IMR-90 (cell line): ENCODE results near the gene TMEM8B. TPM values are rescaled to one million over a fixed set of nuclear protein-coding genes. Genes with fewer than 3 reads are reported as not detected.

Experiments
- ATAC-seq: fragments of 200-7000 bp; cut with Tn5 transposase; 2 replicates; pipeline ENCODE4 v1.9.1; 2020; ENCODE audit warnings: low read depth, mild to moderate bottlenecking, moderate library complexity
- BruUV-seq: library from RNA; stranded (reverse); fragments of 400-500 nt; replicated peaks from 2 replicates; lab custom pipeline; 2021; lab: Mats Ljungman, UMichigan
- CTCF ChIA-PET: fragments of 300-600 bp; formaldehyde crosslinking; extraction: SDS; loops from one replicate; lab custom pipeline; 2021; ENCODE audit warnings: antibody characterized with exemption; lab: Yijun Ruan, JAX
- POLR2A ChIA-PET: fragments of 300-600 bp; sonication (Branson Sonifier 250); formaldehyde crosslinking; loops from one replicate; lab custom pipeline; 2022; ENCODE audit warnings: antibody characterized with exemption; ENCODE audit not compliant: unreplicated experiment; lab: Charles Lee
- DNase-seq: peaks from one replicate; pipeline ENCODE4 v3.0.0; 2013
- H2AFZ ChIP-seq: replicated peaks from 2 replicates; pipeline ENCODE3; 2013; ENCODE audit warnings: low read length, mild to moderate bottlenecking; ENCODE audit not compliant: poor library complexity
- H2AK5ac ChIP-seq: 2 replicates; pipeline ENCODE4 v1.6.1; 2013; ENCODE audit warnings: low read depth, low read length, inconsistent platforms
- H2AK9ac ChIP-seq: replicated peaks from 2 replicates; pipeline ENCODE3; 2013; ENCODE audit warnings: mild to moderate bottlenecking, low read depth, low read length, moderate library complexity; ENCODE audit not compliant: poor library complexity
- H2BK120ac ChIP-seq: 2 replicates; pipeline ENCODE4 v1.6.1; 2013; ENCODE audit warnings: low read depth, low read length, inconsistent platforms
- H2BK15ac ChIP-seq: 3 replicates; pipeline ENCODE4 v1.6.1; 2013; ENCODE audit warnings: low read depth, low read length, inconsistent platforms
- H2BK20ac ChIP-seq: 2 replicates; pipeline ENCODE4 v1.6.1; 2013; ENCODE audit warnings: low read depth, mild to moderate bottlenecking, inconsistent platforms, low read length, moderate library complexity
- H2BK5ac ChIP-seq: 2 replicates; pipeline ENCODE4 v1.6.1; 2013; ENCODE audit warnings: mild to moderate bottlenecking, low read depth, low read length, inconsistent platforms; ENCODE audit not compliant: poor library complexity, severe bottlenecking
- H3K14ac ChIP-seq: replicated peaks from 2 replicates; pipeline ENCODE4 v1.6.1; 2013; ENCODE audit warnings: low read depth, low read length, inconsistent platforms
- H3K18ac ChIP-seq: 2 replicates; pipeline ENCODE4 v1.6.1; 2013; ENCODE audit warnings: low read depth, low read length, control low read depth
- H3K23ac ChIP-seq: 2 replicates; pipeline ENCODE4 v1.6.1; 2013; ENCODE audit warnings: low read depth, low read length, inconsistent platforms
- H3K27ac ChIP-seq: 2 replicates; pipeline ENCODE4 v1.5.1; 2013; ENCODE audit warnings: mild to moderate bottlenecking, control low read depth, low read length; ENCODE audit not compliant: insufficient read depth
- H3K27me3 ChIP-seq: 2 replicates; pipeline ENCODE4 v1.6.1; 2013; ENCODE audit warnings: low read length; ENCODE audit not compliant: control insufficient read depth, insufficient read depth
- H3K36me3 ChIP-seq: 2 replicates; pipeline ENCODE4 v1.6.1; 2013; ENCODE audit warnings: low read length, mixed read lengths; ENCODE audit not compliant: control insufficient read depth, insufficient read depth
- H3K4ac ChIP-seq: 2 replicates; pipeline ENCODE4 v1.6.1; 2013; ENCODE audit warnings: low read depth, low read length, inconsistent platforms
- H3K4me1 ChIP-seq: 2 replicates; pipeline ENCODE4 v1.6.1; 2013; ENCODE audit warnings: low read length, mixed read lengths; ENCODE audit not compliant: control insufficient read depth, insufficient read depth
- H3K4me2 ChIP-seq: 2 replicates; pipeline ENCODE4 v1.6.1; 2013; ENCODE audit warnings: low read depth, mild to moderate bottlenecking, control low read depth, low read length, moderate library complexity
- H3K4me3 ChIP-seq: 2 replicates; pipeline ENCODE4 v1.5.1; 2013; ENCODE audit warnings: low read depth, mild to moderate bottlenecking, control low read depth, low read length, moderate library complexity; ENCODE audit not compliant: insufficient read depth
- H3K56ac ChIP-seq: 2 replicates; pipeline ENCODE4 v1.6.1; 2013; ENCODE audit warnings: low read length, inconsistent platforms; ENCODE audit not compliant: insufficient read depth; ENCODE audit errors: extremely low read depth
- H3K79me1 ChIP-seq, 2 experiments: 2 replicates each; pipeline ENCODE4 v1.6.1; 2013; ENCODE audit warnings: low read length in 2 of 2, inconsistent platforms in 1 of 2, low read depth in 1 of 2
- H3K9ac ChIP-seq: 2 replicates; pipeline ENCODE4 v1.6.1; 2013; ENCODE audit warnings: low read depth, low read length, control low read depth
- H3K9me1 ChIP-seq: 2 replicates; pipeline ENCODE4 v1.6.1; 2013; ENCODE audit warnings: low read length, inconsistent platforms; ENCODE audit not compliant: insufficient read depth
- H3K9me3 ChIP-seq: 2 replicates; pipeline ENCODE4 v1.6.1; 2013; ENCODE audit warnings: low read length; ENCODE audit not compliant: control insufficient read depth, insufficient read depth
- H4K20me1 ChIP-seq: 2 replicates; pipeline ENCODE4 v1.6.1; 2013; ENCODE audit warnings: low read length, inconsistent platforms; ENCODE audit not compliant: insufficient read depth
- H4K5ac ChIP-seq: 2 replicates; pipeline ENCODE4 v1.6.1; 2013; ENCODE audit warnings: mild to moderate bottlenecking, low read depth, low read length, control low read depth
- H4K8ac ChIP-seq, 2 experiments: 2 replicates each; pipeline ENCODE4 v1.6.1; 2013; ENCODE audit warnings: low read depth in 2 of 2, low read length in 2 of 2, control low read depth in 1 of 2, inconsistent platforms in 1 of 2
- H4K91ac ChIP-seq: 2 replicates; pipeline ENCODE4 v1.6.1; 2013; ENCODE audit warnings: low read depth, low read length, inconsistent platforms; ENCODE audit not compliant: insufficient read depth
- BHLHE40 ChIP-seq: fragments of 150-350 bp; IDR thresholded peaks from 2 replicates; pipeline ENCODE4 v1.6.1; 2016; ENCODE audit warnings: mild to moderate bottlenecking, low read depth, low read length
- CEBPB ChIP-seq: IDR thresholded peaks from 2 replicates; pipeline ENCODE4 v1.6.1; 2012; ENCODE audit warnings: low read depth, low read length, improper control_type of control experiment
- FOS ChIP-seq: fragments of 150-350 bp; IDR thresholded peaks from 2 replicates; pipeline ENCODE4 v1.6.1; 2016; ENCODE audit warnings: low read depth, low read length
- MXI1 ChIP-seq: IDR thresholded peaks from 2 replicates; pipeline ENCODE4 v1.6.1; 2012; ENCODE audit warnings: low read depth, mild to moderate bottlenecking, low read length, moderate library complexity, borderline replicate concordance
- NFE2L2 ChIP-seq: fragments of 150-350 bp; IDR thresholded peaks from 2 replicates; pipeline ENCODE4 v1.6.1; 2016; ENCODE audit warnings: low read depth, mild to moderate bottlenecking, low read length
- POLR2A ChIP-seq: IDR thresholded peaks from 2 replicates; pipeline ENCODE4 v1.6.1; 2012; ENCODE audit warnings: mild to moderate bottlenecking, low read depth, low read length
- RAD21 ChIP-seq: IDR thresholded peaks from 2 replicates; pipeline ENCODE4 v1.6.1; 2012; ENCODE audit warnings: low read length, improper control_type of control experiment
- RFX5 ChIP-seq: IDR thresholded peaks from 2 replicates; pipeline ENCODE4 v1.8.0; 2012; ENCODE audit warnings: low read depth, mild to moderate bottlenecking, low read length, moderate library complexity
- SMC3 ChIP-seq: fragments of 150-350 bp; IDR thresholded peaks from 2 replicates; pipeline ENCODE4 v1.6.1; 2016; ENCODE audit warnings: low read depth, mild to moderate bottlenecking, antibody characterized with exemption, low read length, moderate library complexity
- WGBS, 2 experiments: methylation state at CpG; one replicate each; pipeline versions ENCODE4 v1.1.5 to v1.1.7; 2013; ENCODE audit warnings: missing lambda C conversion rate in 2 of 2; ENCODE audit not compliant: insufficient read length in 1 of 2; ENCODE audit errors: extremely low coverage in 2 of 2; 5-methylcytosine and 5-hydroxymethylcytosine counted together
- dilution Hi-C: fragments of 300-500 bp; cut with HindIII; formaldehyde crosslinking; loops from one replicate; pipeline ENCODE4 v1.14.3; 2018; ENCODE audit warnings: low sequenced_read_pairs; ENCODE audit not compliant: unreplicated experiment
- in situ Hi-C: fragments of 300-500 bp; cut with MboI; formaldehyde crosslinking; loops from 3 replicates; pipeline ENCODE4 v1.14.3; 2019; ENCODE audit warnings: low sequenced_read_pairs, inconsistent platforms, mixed read lengths
- intact Hi-C: fragments of 100-400 bp; cut with micrococcal nuclease; formaldehyde crosslinking; loops from 2 replicates; pipeline ENCODE4 v1.10.0; 2022
- polyA plus RNA-seq, 3 experiments: library from polyadenylated mRNA; depleted of rRNA; stranded (reverse); fragments of >200 nt; gene quantifications; 2 replicates each; pipeline ENCODE4 v1.2.3, GENCODE V29; 2012; ENCODE audit warnings: low replicate concordance in 1 of 3
- total RNA-seq: library from RNA; depleted of rRNA; stranded (reverse); fragments of >200 nt; gene quantifications from 2 replicates; pipeline ENCODE4 v1.2.3, GENCODE V29; 2012
- TF ChIP-seq, protein P1 (sequence below): conservative IDR thresholded peaks from 2 replicates; pipeline ENCODE4 v1.5.1; 2012; ENCODE audit warnings: mild to moderate bottlenecking, low read depth, low read length, improper control_type of control experiment
- TF ChIP-seq, protein P2 (sequence below): fragments of 150-350 bp; IDR thresholded peaks from 2 replicates; pipeline ENCODE4 v1.6.1; 2016; ENCODE audit warnings: low read depth, mild to moderate bottlenecking, low read length, moderate library complexity, borderline replicate concordance
- TF ChIP-seq, protein P3 (sequence below): fragments of 150-350 bp; IDR thresholded peaks from 2 replicates; pipeline ENCODE4 v1.6.1; 2017; ENCODE audit warnings: mild to moderate bottlenecking, antibody characterized with exemption, low read length, low read depth

The TMEM8B gene
- total and polyA plus RNA-seq, 2 of the 4 experiments (the other 2 are of a cell fraction) = 0.72 to 8.3 TPM

DNA sequence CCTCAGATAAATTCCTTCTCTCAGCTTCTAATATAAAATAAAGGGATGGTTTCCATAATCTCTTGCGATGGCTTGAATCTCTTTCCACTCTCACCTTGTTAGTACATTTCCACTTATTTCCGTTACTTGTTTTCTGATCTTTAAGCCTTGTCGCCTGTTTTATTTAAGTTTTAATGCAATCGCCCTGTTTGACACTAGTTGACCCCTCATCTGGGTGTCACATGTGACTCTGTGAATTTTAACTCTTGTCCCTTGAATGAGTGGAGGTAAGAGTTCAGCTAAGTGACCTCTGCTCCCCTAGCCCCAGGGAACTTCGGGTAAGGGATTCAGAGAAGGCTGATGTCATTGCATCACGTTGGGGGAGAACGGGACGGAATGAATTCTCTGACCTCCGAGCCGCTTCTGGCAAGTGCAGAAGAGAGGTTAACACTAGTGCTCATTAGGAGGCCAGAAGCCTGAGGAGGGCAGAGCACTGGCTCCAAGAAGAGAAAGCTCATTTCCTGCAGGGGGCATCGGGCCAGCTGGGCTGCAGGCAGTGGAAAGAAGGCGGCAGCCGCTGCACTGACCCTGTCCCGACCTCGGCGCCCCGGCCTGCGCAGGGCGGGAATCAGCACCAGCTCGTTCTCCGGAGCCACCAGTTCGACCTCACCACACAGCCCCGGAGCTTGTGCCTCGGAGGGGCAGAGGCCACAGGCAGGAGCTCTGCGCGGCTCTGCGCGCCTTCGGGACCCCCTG is 14.8 kb upstream of the TMEM8B start:
- Histone ChIP-seq H3K18ac (no peak overlapping the region), H3K4me2 (peak overlapping the region; percentile 82), H3K27me3 (peaks cover 6% of the 10 kb centered on the region; the same call in 1 of the 2 replicates), H3K79me1 (peaks cover 10 to 21% of the 10 kb centered on the region in 2 experiments; a peak in 3 of 4 replicates), H3K9ac (peak overlapping the region; percentile 77), H2BK20ac (no peak overlapping the region), H3K9me1 (peaks cover 6% of the 10 kb centered on the region; the same call in 1 of the 2 replicates), H3K14ac (0 out of 2 replicates have a peak overlapping the region, but pooled peaks have one; percentile 34), H2BK5ac (peak overlapping the region; percentile 70), H3K4ac (peak overlapping the region; percentile 83), H3K9me3 (no peaks in the 10 kb centered on the region), H4K20me1 (peaks cover 5% of the 10 kb centered on the region), H2BK15ac (no peak overlapping the region), H2AFZ (peak overlapping the region; percentile 94), H4K91ac (peak overlapping the region; percentile 51), H4K5ac (peak overlapping the region; percentile 0), H3K56ac (peak overlapping the region; percentile 69; the same call in 1 of the 2 replicates), H2AK9ac (peak overlapping the region; percentile 85), H2BK120ac (peak overlapping the region; percentile 16; the same call in 1 of the 2 replicates), H4K8ac (peak overlapping the region; percentile 33 to 89), H3K27ac (peak overlapping the region; percentile 83), H3K4me1 (no peaks in the 10 kb centered on the region; the same call in 1 of the 2 replicates), H3K23ac (peak overlapping the region; percentile 83), H3K36me3 (peaks cover 2% of the 10 kb centered on the region; the same call in 1 of the 2 replicates), H3K4me3 (peak overlapping the region; percentile 76), H2AK5ac (peak overlapping the region; percentile 54)
- WGBS, 2 experiments = 0% methylated on average over 22 of the region's 29 CpGs; no CpG with 5 or more reads in 1 of the 2 experiments
- ChIA-PET CTCF (interaction anchor here (1.0 to 2.1 kb wide), 3 partner anchors 12 to 68 kb away, joined by 3 to 10 read pairs (median 5); no protein-coding TSS in a partner anchor), POLR2A (no interaction called here)
- in situ Hi-C loops (no loop called here), intact Hi-C loops (loop anchor here (10.0 kb wide), 1 partner anchor 159 kb away; the partner anchor contains the start of genes CCDC107, RMRP and SIT1), dilution Hi-C loops (no loop called here)
- ATAC-seq = peak; percentile 34
- no TSS peak for BruUV-seq
- TF ChIP-seq CEBPB (peak; percentile 57; the same call in 1 of the 2 replicates), RFX5 (no peak), FOS (no peak), NFE2L2 (no peak), SMC3 (peak; percentile 27; the same call in 1 of the 2 replicates), RAD21 (no peak), BHLHE40 (no peak), MXI1 (no peak), POLR2A (no peak; the same call in 1 of the 2 replicates)
- TF ChIP-seq, protein P1, sequence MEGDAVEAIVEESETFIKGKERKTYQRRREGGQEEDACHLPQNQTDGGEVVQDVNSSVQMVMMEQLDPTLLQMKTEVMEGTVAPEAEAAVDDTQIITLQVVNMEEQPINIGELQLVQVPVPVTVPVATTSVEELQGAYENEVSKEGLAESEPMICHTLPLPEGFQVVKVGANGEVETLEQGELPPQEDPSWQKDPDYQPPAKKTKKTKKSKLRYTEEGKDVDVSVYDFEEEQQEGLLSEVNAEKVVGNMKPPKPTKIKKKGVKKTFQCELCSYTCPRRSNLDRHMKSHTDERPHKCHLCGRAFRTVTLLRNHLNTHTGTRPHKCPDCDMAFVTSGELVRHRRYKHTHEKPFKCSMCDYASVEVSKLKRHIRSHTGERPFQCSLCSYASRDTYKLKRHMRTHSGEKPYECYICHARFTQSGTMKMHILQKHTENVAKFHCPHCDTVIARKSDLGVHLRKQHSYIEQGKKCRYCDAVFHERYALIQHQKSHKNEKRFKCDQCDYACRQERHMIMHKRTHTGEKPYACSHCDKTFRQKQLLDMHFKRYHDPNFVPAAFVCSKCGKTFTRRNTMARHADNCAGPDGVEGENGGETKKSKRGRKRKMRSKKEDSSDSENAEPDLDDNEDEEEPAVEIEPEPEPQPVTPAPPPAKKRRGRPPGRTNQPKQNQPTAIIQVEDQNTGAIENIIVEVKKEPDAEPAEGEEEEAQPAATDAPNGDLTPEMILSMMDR = peak; percentile 34; the same call in 1 of the 2 replicates
- TF ChIP-seq, protein P2, sequence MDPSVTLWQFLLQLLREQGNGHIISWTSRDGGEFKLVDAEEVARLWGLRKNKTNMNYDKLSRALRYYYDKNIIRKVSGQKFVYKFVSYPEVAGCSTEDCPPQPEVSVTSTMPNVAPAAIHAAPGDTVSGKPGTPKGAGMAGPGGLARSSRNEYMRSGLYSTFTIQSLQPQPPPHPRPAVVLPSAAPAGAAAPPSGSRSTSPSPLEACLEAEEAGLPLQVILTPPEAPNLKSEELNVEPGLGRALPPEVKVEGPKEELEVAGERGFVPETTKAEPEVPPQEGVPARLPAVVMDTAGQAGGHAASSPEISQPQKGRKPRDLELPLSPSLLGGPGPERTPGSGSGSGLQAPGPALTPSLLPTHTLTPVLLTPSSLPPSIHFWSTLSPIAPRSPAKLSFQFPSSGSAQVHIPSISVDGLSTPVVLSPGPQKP = no peak
- TF ChIP-seq, protein P3, sequence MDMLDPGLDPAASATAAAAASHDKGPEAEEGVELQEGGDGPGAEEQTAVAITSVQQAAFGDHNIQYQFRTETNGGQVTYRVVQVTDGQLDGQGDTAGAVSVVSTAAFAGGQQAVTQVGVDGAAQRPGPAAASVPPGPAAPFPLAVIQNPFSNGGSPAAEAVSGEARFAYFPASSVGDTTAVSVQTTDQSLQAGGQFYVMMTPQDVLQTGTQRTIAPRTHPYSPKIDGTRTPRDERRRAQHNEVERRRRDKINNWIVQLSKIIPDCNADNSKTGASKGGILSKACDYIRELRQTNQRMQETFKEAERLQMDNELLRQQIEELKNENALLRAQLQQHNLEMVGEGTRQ = no peak
- peak; percentile 41 for DNase-seq
